ENCODE data around the gene NLGN1.
"Not testable (repeated sequence)": the region's sequence is repeated elsewhere in the genome, so short reads cannot be mapped to it uniquely, and the experiment has no call there.

Gene NLGN1

GRCh38 chr3:173553635-173554280 lies 156.2 kb downstream of the NLGN1 start:
- peak in 8 of 51 donors; percentile 0 to 61 (median 6) for DNase-seq

- no peak for DNase-seq
Measured at GRCh38 chr3:173556546-173556945, 159.0 kb downstream of the NLGN1 start.

DNA sequence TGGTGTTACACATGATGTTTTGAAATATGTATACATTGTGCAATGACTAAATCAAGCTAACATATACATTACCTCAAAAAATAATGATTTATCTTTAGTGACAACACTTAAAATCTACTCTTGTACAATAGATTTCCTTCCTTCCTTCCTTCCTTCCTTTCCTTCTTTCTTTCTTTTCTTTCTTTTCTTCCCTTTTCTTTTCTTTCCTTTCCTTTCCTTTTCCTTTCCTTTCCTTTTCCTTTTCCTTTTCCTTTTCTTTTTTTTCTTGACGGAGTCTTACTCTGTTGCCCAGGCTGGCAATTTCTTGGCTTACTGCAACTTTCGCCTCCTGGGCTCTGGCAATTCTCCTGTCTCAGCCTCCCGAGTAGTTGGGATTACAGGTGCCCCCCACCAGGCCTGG lies 170.5 kb downstream of the NLGN1 start:
- DNase-seq = no peak

- DNase-seq = no peak
Measured at GRCh38 chr3:173568623-173569022, 171.1 kb downstream of the NLGN1 start.

GRCh38 chr3:173583496-173583895 lies 186.0 kb downstream of the NLGN1 start:
- DNase-seq = no peak

- peak in 14 of 51 donors; percentile 0 to 81 (median 13) for DNase-seq
Measured at GRCh38 chr3:173584093-173584837, 186.7 kb downstream of the NLGN1 start.

DNA sequence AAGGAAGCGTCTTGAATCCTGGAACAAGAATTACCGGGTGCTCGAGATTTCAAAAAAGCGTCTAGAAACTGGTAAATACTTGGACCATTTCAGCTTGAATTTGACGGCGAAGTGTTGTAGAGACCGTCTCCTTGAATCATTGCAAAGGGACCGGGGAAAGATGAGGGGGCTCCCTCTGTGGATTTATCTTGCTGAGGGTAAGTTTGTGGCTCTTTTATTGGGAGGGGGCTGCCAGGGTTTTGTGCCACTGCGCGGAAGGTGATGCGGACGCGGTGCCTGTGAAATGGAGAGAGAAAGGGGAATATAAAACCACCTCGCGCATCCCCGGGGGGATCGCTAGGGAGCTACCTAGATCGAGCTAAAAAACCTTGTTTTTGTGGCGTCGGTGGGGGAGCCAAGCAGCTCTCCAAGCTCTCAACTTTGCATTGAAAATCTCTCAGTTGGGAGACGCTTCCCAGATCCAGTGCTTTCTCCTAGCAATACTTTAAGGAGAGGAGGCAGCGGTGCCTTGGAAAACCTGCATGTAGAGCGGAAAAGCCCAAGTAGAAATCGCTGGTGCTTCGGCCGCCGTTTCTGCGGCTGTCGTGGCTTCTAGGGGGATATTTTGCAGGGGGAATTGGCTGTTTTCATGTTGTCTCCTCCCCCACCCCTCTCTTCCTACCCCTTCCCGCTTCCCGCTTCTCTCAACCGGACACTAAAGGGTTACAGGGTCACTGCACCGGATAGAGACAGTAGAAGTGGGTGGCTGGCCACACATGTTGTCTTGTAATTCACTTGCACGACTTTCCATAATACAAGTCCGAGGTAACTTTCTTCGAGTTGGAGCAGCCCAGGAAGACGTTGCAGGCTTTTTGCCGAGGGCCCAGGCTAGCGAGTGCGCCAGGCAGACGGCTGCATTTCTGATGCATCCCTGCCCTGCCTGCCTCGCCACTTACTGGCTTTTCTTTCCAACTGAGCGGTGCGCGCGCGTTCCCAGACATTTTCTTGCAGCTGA lies 187.6 kb downstream of the NLGN1 start:
- DNase-seq = peak in 43 of 51 donors; percentile 8 to 81 (median 38)

DNA sequence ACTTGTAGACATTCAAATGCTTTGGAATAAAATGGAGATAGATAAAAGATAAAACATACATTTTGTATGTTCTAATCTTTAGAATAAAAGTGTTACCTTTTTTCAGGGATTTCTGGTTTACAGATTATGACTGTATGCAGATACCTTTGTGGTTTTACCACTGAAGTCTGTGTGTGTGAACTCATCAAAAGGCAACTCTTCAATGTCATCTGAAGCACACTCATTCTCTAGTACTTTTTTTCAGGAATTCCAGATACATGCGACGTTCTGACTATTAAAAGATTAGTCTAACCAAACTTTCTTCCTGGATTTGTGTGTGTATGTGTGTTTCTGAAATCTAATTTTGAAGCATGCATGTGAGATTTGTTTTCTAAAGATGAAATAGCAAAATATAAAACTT lies 188.6 kb downstream of the NLGN1 start:
- no peak for DNase-seq

DNA sequence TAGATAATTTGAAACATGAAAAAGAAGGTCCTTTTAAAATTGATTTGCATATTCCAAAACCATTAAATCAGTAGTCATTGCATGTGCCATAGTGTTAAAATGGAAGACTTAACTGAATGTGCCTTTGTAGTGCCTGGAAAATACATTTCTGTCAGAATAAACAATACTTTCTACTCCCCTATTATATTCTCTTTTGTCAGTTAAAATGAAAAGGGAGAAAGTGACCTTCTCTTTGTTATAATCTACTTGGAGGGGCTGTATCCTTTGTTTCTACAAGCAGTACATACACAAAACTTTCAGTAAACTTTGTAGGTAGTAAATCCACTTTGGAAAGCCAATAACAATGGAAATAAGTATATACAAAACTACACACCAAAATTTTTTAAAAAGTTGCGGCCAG lies 189.5 kb downstream of the NLGN1 start:
- DNase-seq = no peak

GRCh38 chr3:173588556-173588955 lies 191.0 kb downstream of the NLGN1 start:
- no peak for DNase-seq

GRCh38 chr3:173589116-173589515 lies 191.6 kb downstream of the NLGN1 start:
- DNase-seq = no peak

- no peak for DNase-seq
Measured at GRCh38 chr3:173591401-173591800, 193.9 kb downstream of the NLGN1 start.

GRCh38 chr3:173594881-173595280 lies 197.3 kb downstream of the NLGN1 start:
- DNase-seq = not testable (repeated sequence)

GRCh38 chr3:173599673-173600072 lies 202.1 kb downstream of the NLGN1 start:
- no peak for DNase-seq

DNA sequence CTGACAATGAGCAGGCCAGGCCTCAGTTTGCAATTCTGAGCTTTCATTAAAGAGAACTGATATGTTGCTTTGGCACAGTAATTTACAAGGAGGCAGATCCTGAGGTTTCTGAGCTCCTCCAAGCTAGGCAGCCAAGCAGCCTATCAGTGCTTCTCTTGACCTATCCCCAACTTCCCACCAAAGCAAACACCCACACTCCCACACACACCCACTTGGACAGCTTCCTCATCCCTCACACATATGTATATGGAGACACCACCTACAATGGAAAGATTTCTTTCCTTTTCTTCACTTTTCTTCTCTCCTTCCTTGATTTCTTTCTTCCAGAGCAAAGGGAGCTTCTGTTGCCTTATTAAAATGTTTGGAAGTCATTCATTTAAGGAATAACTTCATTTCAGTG lies 217.0 kb downstream of the NLGN1 start:
- DNase-seq = no peak

DNA sequence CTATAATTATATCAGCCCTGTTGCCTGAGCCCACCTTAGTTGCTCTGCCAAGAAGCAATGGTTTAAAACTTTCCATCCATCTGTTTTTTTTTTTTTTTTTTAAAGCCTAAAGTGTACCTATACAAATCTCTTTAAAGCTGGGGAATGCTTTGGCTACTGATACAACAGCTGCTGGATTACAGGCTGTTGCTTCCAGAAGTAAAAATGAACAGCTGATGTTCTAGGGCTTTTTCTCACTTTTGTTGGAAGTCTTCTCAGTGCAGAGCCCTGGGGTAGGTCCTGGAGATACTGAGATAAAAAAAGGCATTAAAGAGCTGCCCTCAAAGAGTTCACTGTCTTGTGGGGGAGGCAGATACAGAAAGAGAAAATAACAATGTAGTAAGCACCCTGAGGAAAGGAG lies 218.1 kb downstream of the NLGN1 start:
- no peak for DNase-seq

GRCh38 chr3:173617490-173617889 lies 219.9 kb downstream of the NLGN1 start:
- DNase-seq = no peak

- DNase-seq = no peak
Measured at GRCh38 chr3:173618148-173618547, 220.6 kb downstream of the NLGN1 start.

GRCh38 chr3:173618703-173619102 lies 221.2 kb downstream of the NLGN1 start:
- DNase-seq = no peak

- DNase-seq = no peak
Measured at GRCh38 chr3:173622166-173622565, 224.6 kb downstream of the NLGN1 start.

DNA sequence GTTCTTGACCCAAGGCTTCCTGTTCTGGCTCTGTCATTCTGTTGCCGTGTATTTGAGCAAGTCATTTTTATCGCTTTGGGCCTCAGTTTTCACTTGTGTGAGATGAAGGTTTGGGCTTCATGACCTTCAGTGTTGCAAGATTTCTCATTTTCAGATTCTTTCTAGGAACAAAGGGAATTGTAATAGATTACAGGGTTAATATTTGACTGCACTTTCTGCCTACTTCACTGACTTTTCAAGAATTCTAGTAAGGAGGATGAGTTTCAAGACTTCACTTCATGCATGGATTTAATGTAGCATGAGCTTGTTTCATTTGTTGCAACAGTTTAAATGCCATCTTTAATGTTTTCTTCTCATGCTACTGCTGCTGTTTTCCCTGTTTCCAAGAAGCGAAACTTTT lies 226.5 kb downstream of the NLGN1 start:
- DNase-seq = no peak

GRCh38 chr3:173630849-173631248 lies 233.3 kb downstream of the NLGN1 start:
- no peak for DNase-seq

Measured in hypothalamus (tissue), 51 donors.